HG02571 (cell line): ENCODE data around the gene AEN.
"Not testable (repeated sequence)": the region's sequence is repeated elsewhere in the genome, so short reads cannot be mapped to it uniquely, and the experiment has no call there.

ENCODE experiments used
- ATAC-seq: cut with Tn5 transposase; IDR thresholded peaks from one replicate; pipeline ENCODE4 v1.9.1; 2021; ENCODE audit warnings: mild to moderate bottlenecking, moderate library complexity; ENCODE audit not compliant: unreplicated experiment

The AEN gene

DNA sequence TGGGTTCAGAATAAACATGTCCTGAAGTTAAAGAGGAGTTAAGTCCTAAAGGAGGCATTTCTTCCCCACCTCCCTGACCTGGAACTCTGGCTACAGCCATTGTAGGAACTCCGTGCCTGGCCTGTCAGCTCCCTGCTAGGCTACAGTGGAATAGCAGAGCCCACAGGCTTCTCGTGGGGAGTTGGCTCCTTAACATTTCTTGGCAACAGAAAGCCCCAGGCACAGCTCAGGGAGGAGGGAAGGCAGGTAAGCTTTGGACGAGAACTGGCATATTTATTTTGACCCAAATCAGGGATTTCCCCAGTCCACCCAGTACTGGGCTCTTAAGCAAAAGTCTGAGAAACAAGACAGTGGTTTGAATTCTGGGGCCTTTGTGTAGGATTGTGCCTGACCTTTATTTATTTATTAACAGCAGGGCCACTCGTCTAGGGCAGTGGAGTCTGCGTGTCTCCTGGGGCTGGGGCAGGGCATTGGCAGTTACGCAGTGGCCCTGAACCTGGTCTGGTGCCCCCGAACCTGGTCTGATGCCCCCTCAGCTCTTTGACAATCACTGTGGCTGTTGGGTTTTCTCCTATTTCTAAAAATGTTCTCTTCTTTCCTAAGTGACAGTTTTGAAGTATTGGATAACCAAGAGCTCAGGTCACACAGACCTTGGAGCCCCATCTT, 9.8 kb downstream of the AEN start:
- ATAC-seq = no peak

DNA sequence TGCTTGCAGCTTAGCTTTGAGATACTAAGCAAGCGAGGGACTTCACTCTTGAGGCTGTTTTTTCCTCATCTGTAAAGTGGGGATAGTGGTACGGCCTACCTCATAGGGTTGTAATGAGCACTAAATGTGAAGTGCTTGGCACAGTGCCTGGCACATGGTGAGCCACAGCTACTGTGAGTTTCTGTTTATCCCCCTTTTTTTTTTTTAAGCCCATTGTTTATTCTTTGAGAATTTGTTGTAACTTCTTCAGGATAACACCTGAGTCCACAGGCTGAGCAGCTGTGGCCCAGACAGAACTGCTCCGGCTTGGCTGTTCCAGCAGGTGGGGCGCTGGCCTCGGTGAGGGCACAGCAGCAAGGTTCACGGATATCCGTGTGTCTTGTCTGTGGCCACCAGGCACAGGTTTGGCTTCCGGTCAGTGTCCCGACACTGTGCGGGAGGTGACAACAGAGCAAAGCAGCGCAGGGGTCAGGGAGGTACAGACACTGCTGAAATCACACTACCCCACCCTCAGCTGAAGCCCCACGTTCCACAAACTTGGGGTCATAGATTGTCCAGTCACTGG, 10.4 kb downstream of the AEN start:
- ATAC-seq = no peak

DNA sequence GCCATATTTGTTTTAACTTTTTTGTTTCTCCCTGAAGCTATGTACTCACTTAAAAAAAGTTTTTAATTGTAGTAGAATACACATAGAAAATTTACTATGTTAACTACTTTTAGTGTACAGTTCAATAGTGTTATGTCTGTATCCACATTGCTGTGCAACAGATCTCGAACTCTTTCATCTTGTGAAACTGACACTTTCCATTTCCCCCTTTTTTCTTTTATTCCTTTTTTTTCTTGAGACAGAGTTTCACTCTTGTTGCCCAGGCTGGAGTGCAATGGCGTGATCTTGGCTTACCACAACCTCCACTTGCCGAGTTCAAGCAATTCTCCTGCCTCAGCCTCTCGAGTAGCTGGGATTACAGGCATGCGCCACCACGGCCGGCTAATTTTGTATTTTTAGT, 11.7 kb downstream of the AEN start:
- not testable (repeated sequence) for ATAC-seq

DNA sequence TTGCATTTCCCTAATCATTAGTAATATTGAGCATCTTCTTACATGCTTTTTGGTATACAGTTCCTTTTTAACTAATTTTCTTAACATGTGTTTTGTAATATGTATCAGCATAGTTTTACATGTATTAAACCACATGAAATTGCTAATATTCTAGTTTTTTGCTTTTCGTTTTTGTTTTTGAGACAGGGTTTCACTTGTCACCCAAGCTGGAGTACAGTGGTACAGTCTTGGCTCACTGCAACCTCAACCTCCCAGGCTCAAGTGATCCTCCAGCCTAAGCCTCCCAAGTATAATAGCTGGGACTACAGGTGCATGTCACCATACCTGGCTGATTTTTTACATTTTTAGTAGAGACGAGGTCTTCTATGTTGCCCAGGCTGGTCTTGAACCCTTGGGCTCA, 13.3 kb downstream of the AEN start:
- no peak for ATAC-seq

DNA sequence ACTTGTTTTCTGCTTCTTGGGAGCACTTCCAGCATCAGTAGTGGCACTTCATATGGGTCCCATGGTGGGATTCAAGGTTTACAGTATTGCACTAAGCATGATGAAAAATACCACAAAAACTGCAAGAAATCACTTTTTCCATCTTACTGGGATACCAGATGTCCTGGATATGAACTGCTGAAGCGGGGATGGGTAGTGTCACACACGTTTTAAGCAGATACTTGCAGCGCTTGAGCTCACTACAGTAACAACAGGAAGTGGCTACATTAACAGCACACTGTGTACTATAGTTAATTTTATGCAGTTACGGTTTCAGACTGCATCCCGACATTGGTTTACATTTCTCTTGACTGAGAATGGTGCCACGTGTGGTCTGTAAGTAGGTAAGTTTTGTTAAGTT, 14.2 kb downstream of the AEN start:
- ATAC-seq = peak; percentile 23

DNA sequence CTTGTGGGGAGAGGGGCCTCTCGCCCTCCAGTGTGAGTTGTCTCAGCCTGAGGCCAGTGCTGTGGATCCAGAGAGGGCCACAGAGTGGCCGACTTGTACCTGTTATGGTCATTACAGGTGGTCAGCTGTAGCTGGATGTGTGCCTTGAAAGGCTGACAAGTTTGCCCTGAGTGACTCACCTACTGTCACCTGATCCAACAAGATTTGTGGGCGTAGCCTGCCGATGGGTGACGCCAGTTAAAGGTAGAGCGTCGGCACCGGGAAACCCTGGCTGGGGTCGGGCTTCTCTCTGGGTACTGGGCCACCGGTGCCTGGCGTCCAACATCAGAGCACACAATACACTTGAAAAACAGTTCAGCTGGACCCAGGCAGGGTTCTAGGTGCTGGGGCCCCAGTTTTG, 14.9 kb downstream of the AEN start:
- ATAC-seq = no peak

DNA sequence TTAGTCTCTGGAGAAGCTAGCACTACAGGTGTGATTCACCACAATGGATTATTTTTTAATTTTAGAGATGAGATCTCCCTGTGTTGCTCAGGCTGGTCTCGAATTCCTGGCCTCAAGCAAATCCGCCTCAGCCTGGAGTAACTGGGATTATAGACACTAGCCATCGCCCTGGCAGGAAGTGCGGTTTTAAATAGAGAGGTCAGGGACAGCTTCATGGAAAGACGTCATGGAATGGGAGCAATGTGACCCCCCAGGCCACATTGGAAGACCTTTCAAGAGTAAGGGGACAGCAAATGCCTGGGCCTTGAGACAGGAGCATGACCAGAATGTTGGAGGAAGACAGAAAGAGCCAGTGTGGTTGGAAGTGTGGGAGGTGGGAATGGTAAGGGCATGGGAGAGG, 15.5 kb downstream of the AEN start:
- ATAC-seq = no peak

DNA sequence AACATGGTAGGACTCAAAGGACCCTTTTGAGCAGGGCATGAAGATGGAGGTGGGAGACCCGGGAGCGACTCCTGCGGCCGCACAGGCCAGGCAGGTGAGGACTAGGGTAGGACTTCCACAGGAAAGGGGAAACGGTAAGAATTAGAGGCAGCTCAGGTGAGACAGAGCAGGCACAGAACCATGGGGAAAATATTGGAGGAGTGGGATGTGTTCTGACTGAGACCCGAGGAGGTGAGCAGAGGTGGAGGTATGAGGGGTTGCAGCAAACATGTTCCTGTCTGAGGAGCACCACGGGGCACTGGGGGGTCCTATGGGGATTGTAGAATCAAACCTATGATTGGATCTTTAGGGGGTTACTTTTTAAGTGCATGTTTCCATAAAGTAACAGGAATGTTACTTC, 16.3 kb downstream of the AEN start:
- ATAC-seq = no peak

DNA sequence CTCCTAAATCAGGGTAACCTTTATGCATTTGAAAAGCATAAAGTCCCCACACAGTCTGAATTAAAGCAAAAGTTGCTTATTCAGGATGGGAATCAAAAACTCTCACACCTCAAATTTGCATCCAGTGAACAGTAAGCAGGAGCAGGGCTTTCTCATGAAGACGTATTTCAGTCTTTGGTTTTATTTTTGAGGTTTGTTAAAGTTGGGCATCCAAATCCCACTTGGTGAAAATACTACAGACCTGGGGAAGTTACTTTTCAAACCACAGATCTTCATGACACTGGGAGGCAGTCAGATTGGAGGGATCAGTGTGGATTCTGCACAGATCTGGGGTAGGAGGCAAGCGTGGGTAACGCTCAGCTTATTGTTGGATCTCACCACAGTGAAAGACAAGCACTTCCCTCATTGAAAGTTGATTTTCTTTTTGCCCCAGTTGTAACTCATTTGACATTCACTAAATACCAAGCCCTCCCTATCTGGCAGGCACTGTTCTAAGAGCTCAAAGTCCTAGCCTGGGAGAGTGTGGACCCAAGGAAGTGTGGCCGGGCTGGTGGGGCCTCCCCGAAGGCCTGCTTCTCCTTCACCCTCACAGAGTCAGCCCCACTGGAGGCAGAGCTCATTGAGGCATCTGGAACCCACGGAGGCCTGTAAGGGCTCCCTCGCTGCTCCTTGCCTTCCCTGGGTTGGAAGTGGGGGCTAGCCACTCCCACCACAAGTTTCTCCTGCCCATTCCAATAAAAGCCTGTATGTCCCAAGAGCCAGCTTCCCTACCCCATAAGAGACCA, 16.9 kb downstream of the AEN start:
- no peak for ATAC-seq

DNA sequence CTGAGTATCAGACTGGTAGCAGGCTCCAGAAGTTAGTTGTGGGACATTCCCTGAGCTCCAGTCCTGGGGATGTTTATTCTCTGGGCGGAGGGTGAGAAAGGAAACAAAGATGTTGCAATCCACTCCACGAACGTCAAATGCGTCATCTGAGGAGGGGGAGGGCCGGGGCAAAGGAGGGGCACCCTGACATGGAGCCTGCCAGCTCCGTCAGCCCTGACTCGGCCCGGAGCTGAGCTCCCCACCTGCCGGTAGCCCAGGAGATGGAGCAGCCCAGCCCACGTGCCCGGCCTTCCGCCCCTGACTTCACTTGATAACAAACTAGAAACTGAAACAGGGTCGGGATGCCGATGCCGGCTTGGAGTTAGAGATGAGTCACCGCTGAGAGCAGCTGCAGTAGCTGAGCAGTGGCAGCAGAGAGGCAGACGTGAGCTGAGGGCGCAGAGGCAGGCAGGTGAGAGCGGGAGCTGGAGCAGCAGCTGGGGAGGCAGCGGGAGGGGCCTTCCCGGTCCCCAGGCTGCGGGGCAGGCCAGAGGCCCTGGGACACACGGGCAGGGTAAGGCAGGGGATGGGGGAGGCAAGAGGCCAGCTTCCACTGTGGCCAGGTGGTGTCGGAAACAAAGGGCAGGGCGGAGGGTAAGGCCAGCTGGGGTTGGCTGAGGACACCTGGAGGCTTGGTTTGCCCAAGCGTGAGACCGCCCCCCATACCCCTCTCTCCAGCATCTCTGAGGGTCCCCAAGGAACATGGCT, 17.7 kb downstream of the AEN start, which contains the start of gene ISG20:
ISG20 (plus strand) TSS at position 391 of the 747 bp plus-strand sequence; CDS start at position 742, 351 bp downstream.
- peak; percentile 60 for ATAC-seq

DNA sequence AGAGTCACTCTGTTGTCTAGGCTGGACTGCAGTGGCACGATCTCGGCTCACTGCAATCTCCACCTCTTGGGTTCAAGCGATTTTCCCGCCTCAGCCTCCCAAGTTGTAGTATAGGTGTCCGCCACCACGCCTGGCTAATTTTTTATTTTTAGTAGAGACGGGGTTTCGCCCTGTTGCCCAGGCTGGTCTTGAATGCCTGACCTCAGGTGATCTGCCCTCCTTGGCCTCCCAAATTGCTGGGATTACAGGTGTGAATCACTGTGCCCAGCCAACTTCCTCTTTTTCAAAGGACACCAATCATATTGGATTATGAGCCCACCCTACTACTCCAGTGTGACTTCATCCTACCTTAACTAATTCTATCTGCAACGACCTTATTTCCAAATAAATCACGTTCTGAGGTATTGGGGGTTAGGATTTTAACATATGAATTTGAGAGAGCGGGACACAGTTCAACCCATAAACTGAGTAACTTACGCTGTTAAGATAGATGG, 20.9 kb downstream of the AEN start:
- ATAC-seq = no peak

DNA sequence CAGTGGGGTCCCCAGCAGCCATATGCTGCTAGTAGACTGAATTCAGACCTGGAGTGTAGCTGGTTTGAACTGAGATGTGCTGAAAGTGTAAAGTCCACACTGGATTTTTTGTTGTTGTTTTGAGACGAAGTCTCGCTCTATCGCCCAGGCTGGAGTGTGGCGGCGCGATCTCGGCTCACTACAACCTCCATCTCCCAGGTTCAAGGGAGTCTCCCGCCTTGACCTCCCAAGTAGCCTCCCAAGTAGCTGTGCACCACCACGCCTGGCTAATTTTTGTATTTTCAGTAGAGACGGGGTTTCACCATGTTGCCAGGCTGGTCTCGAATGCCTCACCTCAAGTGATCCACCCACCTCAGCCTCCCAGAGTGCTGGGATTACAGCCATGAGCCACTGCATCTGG, 21.4 kb downstream of the AEN start:
- ATAC-seq = not testable (repeated sequence)

DNA sequence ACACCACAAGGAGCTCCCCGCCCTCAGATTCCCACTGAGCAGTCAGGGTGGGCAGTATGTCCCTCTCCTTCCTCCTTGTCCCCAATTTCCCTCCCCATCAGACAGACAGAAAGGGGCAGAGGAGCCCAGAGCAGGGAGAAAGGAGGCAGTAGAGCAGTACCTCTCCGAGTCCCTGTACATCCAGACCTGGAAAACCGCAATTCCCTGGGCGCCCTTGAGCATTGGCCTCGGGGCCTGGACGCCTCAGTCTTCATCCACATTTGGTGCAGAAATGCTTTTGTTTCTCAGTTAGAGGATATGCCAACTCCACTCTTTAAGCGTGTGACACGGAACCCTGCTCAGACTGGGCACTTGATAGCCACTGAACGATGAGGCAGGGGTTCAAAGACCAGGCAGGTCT, 23.6 kb downstream of the AEN start:
- no peak for ATAC-seq

DNA sequence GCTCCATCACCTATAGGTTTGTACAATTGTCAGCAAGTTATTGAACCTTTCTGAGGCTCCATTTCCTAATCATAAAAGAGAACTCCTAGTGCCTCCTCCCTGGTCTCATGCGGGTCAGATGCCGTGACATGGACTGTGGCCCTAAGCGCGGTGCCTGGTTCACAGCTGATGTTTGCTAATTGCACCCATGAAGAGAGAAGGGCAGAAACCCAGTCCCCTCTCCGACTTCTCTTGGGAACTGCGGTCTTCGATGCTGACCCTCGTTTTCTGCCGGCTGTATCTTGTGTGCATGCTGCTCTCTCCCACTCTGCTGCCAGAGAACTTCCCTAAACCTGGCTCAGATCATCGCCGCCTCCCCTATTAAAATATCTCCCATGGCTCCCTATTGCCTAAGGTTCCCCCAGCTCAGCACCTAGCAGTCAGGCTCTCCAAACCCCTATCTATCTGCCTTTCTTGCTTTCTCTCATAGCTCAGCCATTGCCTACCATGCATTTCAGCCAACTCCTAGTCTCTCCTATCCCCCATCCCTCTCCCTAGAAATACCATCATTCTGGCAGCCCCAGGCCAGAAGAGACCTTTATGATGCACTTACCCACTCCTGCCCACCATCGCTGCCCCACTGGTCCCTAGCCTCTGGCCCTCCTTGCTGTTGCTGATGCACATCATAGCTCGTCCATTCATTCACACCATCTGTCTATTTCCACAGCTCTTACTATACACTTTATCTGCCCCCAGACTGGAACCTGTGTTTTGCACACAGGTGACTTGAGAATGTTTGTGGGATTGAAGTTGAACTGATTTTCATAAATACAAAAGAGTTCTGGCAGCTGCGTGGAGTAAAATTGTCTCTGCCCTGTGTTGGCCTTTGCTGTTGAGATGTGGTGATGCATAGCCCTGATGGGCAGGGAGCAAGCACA, 24.3 kb downstream of the AEN start:
- ATAC-seq = no peak

DNA sequence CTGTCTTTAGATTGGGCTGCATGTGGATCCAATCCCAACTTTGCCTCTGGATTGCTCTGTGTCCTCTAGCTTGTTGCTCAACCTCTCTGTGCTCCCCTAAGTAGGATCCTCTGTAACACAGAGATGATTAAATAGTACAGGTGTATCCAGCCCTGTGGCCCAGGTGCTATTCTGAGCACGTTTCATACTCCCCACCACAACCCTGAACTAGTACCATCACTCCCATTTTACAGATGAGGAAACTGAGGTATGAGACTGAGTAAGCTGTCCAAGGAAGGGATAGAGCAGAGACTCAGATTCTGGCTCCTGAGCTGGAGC, 24.9 kb downstream of the AEN start:
- ATAC-seq = no peak

DNA sequence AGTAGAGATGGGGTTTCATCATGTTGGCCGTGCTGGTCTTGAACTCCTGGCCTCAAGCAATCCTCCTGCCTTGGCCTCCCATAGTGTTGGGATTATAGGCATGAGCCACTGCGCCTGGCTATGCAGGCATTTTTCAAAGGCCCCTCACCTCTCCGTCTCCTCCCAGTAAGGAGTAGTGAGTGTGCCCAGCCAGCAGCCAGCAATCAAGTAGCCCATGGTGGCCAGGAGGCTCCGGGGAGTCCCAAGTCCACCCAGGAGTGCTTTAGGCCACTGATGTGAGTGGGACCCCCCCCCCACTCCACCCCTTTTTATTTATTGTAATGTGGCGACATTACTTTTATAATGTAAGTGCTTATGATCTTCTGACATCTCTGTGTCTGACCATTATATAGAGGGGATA, 25.8 kb downstream of the AEN start:
- no peak for ATAC-seq

DNA sequence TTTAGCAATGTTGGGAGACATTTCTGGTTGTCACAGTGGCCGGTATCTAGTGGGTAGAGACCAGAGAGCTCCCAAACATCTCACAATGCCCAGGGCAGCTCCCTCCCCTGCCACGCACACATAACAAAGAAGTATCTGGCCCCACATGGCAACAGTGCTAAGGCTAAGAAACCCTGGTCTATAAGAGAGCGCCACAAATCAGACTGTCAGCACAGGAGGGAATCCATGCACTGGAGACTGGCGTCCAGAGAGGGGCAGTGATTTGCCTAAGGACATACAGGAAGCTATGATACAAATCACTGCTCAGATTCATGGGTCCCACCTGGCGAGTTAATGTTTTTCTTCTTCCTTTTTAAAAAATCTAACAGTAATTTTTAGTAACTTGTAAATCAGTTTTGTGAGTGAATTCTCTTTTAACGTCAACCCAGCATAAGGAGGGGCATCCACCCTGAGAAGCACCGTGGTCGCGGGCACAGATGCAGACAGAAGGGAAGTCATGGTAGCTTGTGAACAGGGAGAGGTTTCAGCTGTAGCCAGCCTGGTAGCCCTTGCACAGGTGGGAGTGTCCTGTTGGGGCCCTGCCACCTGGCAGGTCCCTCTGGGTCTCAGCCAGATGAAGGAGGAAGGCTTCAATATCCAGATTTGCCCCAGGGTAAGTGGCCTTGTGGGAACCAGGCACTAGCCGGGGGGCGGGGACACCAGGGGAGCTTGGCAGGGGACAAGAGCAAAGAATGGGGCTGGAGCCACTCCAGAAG, 26.4 kb downstream of the AEN start:
- ATAC-seq = no peak

DNA sequence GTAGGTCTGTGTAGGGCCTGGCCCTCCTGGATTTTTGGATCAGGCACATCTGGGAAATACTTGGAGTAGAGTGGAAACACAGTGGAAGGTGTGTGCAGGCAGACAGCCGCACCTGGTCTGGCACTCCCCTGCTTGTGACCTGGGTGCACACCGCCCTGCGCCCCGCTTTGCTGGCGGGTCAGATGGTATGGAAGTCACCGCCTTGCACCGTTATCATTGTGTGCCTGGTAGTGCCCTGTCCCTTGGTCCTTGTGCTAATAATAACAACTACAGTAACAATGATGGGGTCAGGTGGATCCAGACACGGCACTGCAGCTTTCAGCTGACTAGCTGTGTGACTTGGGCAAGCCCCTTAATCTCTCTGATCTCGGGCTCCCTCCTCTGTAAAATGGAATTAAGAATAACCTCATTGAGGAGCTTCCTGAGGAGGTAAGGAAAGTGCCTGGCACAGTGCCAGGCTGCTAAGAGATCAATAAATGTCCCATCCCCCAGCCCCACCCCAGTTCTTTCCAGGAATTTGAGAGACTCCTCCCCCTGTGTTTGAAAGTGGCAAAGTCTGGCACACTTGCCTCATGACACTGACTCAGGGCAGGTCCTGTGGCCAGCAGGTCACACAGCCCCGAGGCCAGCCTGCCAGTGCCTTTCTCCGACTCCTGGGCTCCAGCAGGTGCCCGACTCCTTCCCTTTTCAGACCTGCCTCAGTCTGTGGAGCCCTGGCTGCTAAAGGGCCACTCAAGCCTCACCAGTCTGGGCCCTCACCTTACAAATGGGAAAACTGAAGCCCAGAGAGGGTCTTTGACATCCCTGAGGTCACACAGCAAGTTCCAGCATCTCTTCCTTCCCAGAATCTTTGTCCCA, 27.4 kb downstream of the AEN start:
- no peak for ATAC-seq

DNA sequence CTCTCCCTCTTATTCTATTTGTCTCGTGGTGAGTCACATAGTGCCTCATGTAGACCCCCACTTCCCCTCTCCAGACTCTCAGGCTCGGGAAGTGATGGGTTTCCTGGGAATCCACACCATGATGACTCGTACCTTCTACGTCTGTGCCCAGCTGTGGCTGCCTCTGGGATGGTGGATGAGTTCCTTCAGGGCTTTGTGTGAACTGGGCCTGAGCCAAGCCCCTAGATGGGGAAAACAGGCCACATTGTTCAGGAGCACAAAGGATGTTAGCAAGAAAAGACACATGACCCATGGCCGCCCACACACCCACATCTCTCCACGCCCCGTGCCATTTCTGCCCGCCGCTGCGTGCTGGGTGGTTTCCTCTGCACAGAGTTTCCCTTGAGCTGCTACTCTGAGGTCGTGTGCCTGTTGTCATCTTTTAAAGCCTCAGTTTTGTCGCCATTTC, 28.2 kb downstream of the AEN start:
- peak; percentile 54 for ATAC-seq
